Body of pancreas (tissue), 4 donors: ENCODE measurements around the gene CDKN1B. TPM values are rescaled to one million over a fixed set of nuclear protein-coding genes. Genes with fewer than 3 reads are reported as not detected.

ENCODE experiments used
- ATAC-seq: fragments of 150-250 bp; one replicate; pipeline ENCODE4 v1.9.1; 2016
- DNase-seq, 4 donors: peaks; one replicate each; pipeline ENCODE4 v3.0.0-alpha.2; 2019
- H3K27ac ChIP-seq, 4 donors: fragments of 200-600 bp; sonication (generic); 1 replicate in 3 of 4; 2 replicates in 1 of 4; pipeline versions ENCODE4 v1.5.1 to v1.6.1; 2016 to 2019; ENCODE audit warnings: mild to moderate bottlenecking in 1 of 4, mixed read lengths in 1 of 4, moderate library complexity in 1 of 4
- H3K27me3 ChIP-seq, 2 donors: fragments of 200-600 bp; sonication (generic); one replicate each; pipeline ENCODE4 v1.6.0; 2016; ENCODE audit warnings: mild to moderate bottlenecking in 1 of 2
- H3K36me3 ChIP-seq, 2 donors: fragments of 200-600 bp; sonication (generic); replicated peaks in 1 of 2; 2 replicates each; pipeline ENCODE4 v1.5.1; 2016; ENCODE audit warnings: low read depth in 2 of 2; ENCODE audit not compliant: insufficient read depth in 1 of 2
- H3K4me1 ChIP-seq: fragments of 200-600 bp; sonication (generic); one replicate; pipeline ENCODE4 v1.6.0; 2016
- H3K4me3 ChIP-seq, 2 donors: fragments of 200-600 bp; sonication (generic); 1 replicate in 1 of 2; 2 replicates in 1 of 2; pipeline ENCODE4 v1.5.1; 2016 to 2019
- H3K9me3 ChIP-seq, 3 donors: fragments of 200-600 bp; sonication (generic); 1 replicate in 2 of 3; 2 replicates in 1 of 3; pipeline ENCODE4 v1.5.1; 2016
- POLR2A ChIP-seq, 3 donors: fragments of 450-650 bp; IDR thresholded peaks; one replicate each; pipeline ENCODE4 v1.6.1; 2016; ENCODE audit warnings: antibody characterized with exemption in 3 of 3, mild to moderate bottlenecking in 2 of 3
- WGBS, 2 donors: methylation state at CpG; one replicate each; pipeline ENCODE4 v1.1.5; 2017; 5-methylcytosine and 5-hydroxymethylcytosine counted together
- intact Hi-C: fragments of 100-400 bp; cut with DNase I; formaldehyde crosslinking; loops from one replicate; pipeline ENCODE4 v1.15.1; 2023
- microRNA counts, 2 donors: library from miRNA; unstranded; fragments of <30 nt; microRNA quantifications; one replicate each; lab custom pipeline; 2017
- microRNA-seq, 2 donors: library from miRNA; unstranded; fragments of <30 nt; microRNA quantifications; one replicate each; pipeline ENCODE4, GENCODE V29; 2016; ENCODE audit warnings: borderline number of aligned reads in 2 of 2, borderline replicate concordance in 2 of 2
- small RNA-seq: library from RNA; depleted of rRNA; stranded (forward); fragments of <200 nt; gene quantifications from one replicate; pipeline ENCODE3, GENCODE V24; 2016
- total RNA-seq, 2 donors: library from RNA; depleted of rRNA; stranded (reverse); fragments of >200 nt; gene quantifications; one replicate each; pipeline ENCODE4 v1.1.0, GENCODE V29; 2016
- TF ChIP-seq, protein P1 (sequence below), 7 experiments: fragments of 450-650 bp in 4 of 7; fragments of 200-600 bp in 3 of 7; sonication (generic) in 3 of 7; IDR thresholded peaks; one replicate each; pipeline ENCODE4 v1.5.1; 2016 to 2019; ENCODE audit warnings: antibody characterized with exemption in 7 of 7

CDKN1B gene
- total RNA-seq, 2 donors from 2014 or later = 11.9 to 28.3 TPM

GRCh38 chr12:12757121-12757520, 40.0 kb downstream of the CDKN1B start:
- intact Hi-C loops = no loop called here
- 90 to 98% methylated on average over 2 of the region's 2 CpGs for WGBS, 2 donors
- H3K9me3 ChIP-seq = no peaks in the 10 kb centered on the region
- H3K27ac ChIP-seq = no peak overlapping the region
- TF ChIP-seq POLR2A (IDR thresholded peaks at IDR 0.05) = no peak
- TF ChIP-seq, protein P1, sequence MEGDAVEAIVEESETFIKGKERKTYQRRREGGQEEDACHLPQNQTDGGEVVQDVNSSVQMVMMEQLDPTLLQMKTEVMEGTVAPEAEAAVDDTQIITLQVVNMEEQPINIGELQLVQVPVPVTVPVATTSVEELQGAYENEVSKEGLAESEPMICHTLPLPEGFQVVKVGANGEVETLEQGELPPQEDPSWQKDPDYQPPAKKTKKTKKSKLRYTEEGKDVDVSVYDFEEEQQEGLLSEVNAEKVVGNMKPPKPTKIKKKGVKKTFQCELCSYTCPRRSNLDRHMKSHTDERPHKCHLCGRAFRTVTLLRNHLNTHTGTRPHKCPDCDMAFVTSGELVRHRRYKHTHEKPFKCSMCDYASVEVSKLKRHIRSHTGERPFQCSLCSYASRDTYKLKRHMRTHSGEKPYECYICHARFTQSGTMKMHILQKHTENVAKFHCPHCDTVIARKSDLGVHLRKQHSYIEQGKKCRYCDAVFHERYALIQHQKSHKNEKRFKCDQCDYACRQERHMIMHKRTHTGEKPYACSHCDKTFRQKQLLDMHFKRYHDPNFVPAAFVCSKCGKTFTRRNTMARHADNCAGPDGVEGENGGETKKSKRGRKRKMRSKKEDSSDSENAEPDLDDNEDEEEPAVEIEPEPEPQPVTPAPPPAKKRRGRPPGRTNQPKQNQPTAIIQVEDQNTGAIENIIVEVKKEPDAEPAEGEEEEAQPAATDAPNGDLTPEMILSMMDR (IDR thresholded peaks at IDR 0.05) = no peak
- no peak overlapping the region for H3K4me3 ChIP-seq
- no peaks in the 10 kb centered on the region for H3K4me1 ChIP-seq
- DNase-seq (no peak), ATAC-seq (no peak)
- H3K36me3 ChIP-seq = no peaks in the 10 kb centered on the region
- H3K27me3 ChIP-seq = no peaks in the 10 kb centered on the region

DNA sequence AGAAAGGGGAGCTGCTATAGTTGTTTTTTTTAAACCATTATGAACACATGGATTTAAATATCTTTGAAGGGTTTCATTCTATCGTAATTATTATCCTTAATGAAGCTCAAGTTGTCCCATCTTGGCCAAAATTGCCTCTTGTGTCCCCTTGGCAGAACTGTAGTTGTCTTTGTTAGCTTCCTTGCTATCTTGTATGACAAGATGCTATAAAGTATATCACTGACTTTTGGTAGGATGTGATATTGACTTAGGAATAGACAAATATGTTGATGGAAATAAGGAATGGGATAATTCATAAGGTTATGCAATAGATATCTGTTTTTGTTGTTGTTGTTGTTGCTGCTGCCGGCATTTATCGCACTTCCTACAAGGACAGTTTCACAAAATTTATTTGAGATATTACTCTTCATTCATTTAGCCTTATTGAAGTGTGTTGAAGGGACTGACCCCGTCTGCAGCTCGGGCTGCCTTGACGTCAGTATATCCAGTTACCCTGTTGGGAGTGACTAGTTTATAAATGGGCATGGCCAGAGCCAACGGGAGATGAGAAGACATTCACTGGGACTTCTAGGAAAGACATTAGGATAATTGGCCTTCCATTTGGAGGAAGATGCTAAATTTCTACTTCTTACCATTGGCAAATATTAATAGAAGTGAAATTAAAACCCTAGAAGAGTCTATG, 42.2 kb downstream of the CDKN1B start:
- intact Hi-C loops = no loop called here
- Histone ChIP-seq H3K36me3 (no peaks in the 10 kb centered on the region), H3K27me3 (no peaks in the 10 kb centered on the region), H3K9me3 (no peaks in the 10 kb centered on the region), H3K27ac (no peak overlapping the region), H3K4me1 (no peaks in the 10 kb centered on the region), H3K4me3 (no peak overlapping the region)
- DNase-seq (no peak), ATAC-seq (no peak)
- no peak for TF ChIP-seq POLR2A (IDR thresholded peaks at IDR 0.05)
- TF ChIP-seq, protein P1 (IDR thresholded peaks at IDR 0.05) = no peak
- WGBS, 2 donors = 94 to 96% methylated on average over 7 of the region's 7 CpGs

DNA sequence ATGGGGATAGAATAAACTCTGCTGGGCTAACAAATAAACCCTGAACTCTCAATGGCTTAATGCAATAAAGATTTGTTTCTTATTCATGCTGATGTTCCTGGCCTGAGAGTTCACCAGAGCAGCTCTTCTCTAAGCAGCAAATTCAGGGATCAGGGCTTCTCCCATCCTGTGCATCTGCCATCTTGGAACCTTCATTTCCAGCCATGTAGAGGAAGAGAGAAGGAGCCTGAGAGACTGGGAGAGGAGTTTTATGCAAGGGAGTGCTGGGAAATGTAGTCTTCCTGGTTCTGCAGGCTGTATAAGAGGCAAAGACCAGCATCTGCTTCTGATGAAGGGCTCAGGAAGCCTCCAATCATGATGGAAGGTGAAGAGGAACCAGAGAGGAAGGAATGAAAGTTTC, 47.7 kb downstream of the CDKN1B start:
- Histone ChIP-seq H3K27me3 (no peaks in the 10 kb centered on the region), H3K4me3 (no peak overlapping the region), H3K27ac (no peak overlapping the region), H3K4me1 (no peaks in the 10 kb centered on the region), H3K36me3 (no peaks in the 10 kb centered on the region), H3K9me3 (no peaks in the 10 kb centered on the region)
- ATAC-seq = no peak
- intact Hi-C loops = no loop called here
- TF ChIP-seq, protein P1 (IDR thresholded peaks at IDR 0.05) = no peak
- TF ChIP-seq POLR2A (IDR thresholded peaks at IDR 0.05) = no peak
- DNase-seq = no peak

DNA sequence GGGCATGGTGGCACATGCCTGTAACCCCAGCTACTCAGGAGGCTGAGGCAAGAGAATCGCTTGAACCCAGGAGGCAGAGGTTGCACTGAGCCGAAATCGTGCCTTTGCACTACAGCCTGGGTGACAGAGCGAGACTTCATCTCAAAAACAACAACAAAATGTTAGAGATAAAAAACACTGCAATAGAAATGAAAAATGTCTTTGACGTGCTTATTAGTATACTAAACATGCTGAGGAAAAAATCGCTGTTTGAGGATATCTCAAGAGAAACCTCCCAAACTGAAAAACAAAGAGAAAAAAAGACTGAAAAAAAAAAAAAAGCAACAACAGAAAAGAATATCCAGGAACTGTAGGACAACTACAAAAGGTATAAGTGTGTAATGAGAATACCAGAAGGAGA, 53.1 kb downstream of the CDKN1B start:
- no peak overlapping the region for H3K4me3 ChIP-seq
- H3K9me3 ChIP-seq = no peaks in the 10 kb centered on the region
- ATAC-seq = no peak
- H3K4me1 ChIP-seq = no peaks in the 10 kb centered on the region
- intact Hi-C loops = no loop called here
- DNase-seq = no peak
- TF ChIP-seq, protein P1 (IDR thresholded peaks at IDR 0.05) = no peak
- no peak for TF ChIP-seq POLR2A (IDR thresholded peaks at IDR 0.05)
- WGBS, 2 donors = 96 to 97% methylated on average over 6 of the region's 6 CpGs
- no peak overlapping the region for H3K27ac ChIP-seq
- H3K36me3 ChIP-seq = no peaks in the 10 kb centered on the region
- H3K27me3 ChIP-seq = no peaks in the 10 kb centered on the region

MicroRNAs within 50 kb of the gene (microRNA counts, 767-probe panel; counts per million panel counts)
- 0 to 736 counts per million in 2 donors for microRNA hsa-miR-613 (lab: Ali Mortazavi, UCI)

Small RNA genes within 50 kb of the gene (microRNA-seq; reads per million reads assigned to microRNA genes)
- gene MIR613 = 0 reads per million in 2 donors

Small RNA genes within 50 kb of the gene (small RNA-seq; reads per million reads assigned to genes)
- gene MIR613 = not detected

Other genes with a start within 250 kb of the CDKN1B start
- 10 to 100 TPM; 30.3 to 32.9 TPM for gene DUSP16, start 154.5 kb upstream of the CDKN1B start, total RNA-seq
- gene CREBL2, start 105.5 kb upstream of the CDKN1B start, total RNA-seq = 10 to 100 TPM; 13.8 to 31.4 TPM
- gene GPR19, start 21.2 kb upstream of the CDKN1B start, total RNA-seq = not detected
- 10 to 100 TPM; 10.1 to 23.4 TPM for gene APOLD1, start 68.3 kb downstream of the CDKN1B start, total RNA-seq
- 10 to 100 TPM; 32.4 to 59.7 TPM for gene DDX47, start 96.0 kb downstream of the CDKN1B start, total RNA-seq
- 1 to 10 TPM; 1.6 to 6.5 TPM for gene GPRC5A, start 174.2 kb downstream of the CDKN1B start, total RNA-seq
- not detected for gene GPRC5D, start 234.8 kb downstream of the CDKN1B start, total RNA-seq